Fibroblast of the aortic adventitia (primary cell): ENCODE data around the gene PAK1IP1. TPM values are rescaled to one million over a fixed set of nuclear protein-coding genes. Genes with fewer than 3 reads are reported as not detected.
"Not testable (repeated sequence)": the region's sequence is repeated elsewhere in the genome, so short reads cannot be mapped to it uniquely, and the experiment has no call there.

Experiments
- DNase-seq: peaks from one replicate; pipeline ENCODE4 v3.0.0-alpha.2; 2010; ENCODE audit warnings: low read depth
- H3K4me3 ChIP-seq: 2 replicates; pipeline ENCODE4 v1.5.1; 2011; ENCODE audit warnings: low read depth, mild to moderate bottlenecking, control low read depth, low read length, moderate library complexity
- total RNA-seq: library from RNA; depleted of rRNA; stranded (reverse); fragments of >200 nt; gene quantifications from 2 replicates; pipeline ENCODE4 v1.2.3, GENCODE V29; 2012; ENCODE audit warnings: low replicate concordance
- TF ChIP-seq, protein P1 (sequence below): IDR thresholded peaks from 2 replicates; pipeline ENCODE4 v1.5.1; 2011; ENCODE audit warnings: mild to moderate bottlenecking, low read length, control low read depth, inconsistent platforms; ENCODE audit not compliant: insufficient read depth

The PAK1IP1 gene
- total RNA-seq, 1 donor = 28.0 TPM

DNA sequence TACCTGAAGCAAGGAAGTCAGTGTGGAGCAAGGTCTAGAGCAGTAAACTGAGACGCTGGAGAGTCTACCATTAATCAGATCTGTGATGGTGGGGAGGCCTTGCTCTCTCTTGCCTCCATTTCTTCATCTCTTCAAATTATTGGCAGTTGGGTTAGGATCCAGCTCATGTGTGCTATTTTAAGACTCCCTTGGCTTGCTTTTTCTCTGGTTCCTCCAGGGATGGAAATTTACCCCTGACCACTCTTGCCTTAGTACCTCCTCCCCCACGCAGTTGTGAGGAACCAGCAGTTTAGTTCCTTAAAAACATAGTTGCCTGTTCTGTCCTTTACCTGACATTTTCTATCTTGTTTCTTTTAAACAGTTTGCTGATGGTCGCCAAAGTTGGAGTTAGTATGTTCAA is 35.5 kb downstream of the PAK1IP1 start:
- no peak overlapping the region for H3K4me3 ChIP-seq
- TF ChIP-seq, protein P1, sequence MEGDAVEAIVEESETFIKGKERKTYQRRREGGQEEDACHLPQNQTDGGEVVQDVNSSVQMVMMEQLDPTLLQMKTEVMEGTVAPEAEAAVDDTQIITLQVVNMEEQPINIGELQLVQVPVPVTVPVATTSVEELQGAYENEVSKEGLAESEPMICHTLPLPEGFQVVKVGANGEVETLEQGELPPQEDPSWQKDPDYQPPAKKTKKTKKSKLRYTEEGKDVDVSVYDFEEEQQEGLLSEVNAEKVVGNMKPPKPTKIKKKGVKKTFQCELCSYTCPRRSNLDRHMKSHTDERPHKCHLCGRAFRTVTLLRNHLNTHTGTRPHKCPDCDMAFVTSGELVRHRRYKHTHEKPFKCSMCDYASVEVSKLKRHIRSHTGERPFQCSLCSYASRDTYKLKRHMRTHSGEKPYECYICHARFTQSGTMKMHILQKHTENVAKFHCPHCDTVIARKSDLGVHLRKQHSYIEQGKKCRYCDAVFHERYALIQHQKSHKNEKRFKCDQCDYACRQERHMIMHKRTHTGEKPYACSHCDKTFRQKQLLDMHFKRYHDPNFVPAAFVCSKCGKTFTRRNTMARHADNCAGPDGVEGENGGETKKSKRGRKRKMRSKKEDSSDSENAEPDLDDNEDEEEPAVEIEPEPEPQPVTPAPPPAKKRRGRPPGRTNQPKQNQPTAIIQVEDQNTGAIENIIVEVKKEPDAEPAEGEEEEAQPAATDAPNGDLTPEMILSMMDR = no peak
- DNase-seq = no peak

DNA sequence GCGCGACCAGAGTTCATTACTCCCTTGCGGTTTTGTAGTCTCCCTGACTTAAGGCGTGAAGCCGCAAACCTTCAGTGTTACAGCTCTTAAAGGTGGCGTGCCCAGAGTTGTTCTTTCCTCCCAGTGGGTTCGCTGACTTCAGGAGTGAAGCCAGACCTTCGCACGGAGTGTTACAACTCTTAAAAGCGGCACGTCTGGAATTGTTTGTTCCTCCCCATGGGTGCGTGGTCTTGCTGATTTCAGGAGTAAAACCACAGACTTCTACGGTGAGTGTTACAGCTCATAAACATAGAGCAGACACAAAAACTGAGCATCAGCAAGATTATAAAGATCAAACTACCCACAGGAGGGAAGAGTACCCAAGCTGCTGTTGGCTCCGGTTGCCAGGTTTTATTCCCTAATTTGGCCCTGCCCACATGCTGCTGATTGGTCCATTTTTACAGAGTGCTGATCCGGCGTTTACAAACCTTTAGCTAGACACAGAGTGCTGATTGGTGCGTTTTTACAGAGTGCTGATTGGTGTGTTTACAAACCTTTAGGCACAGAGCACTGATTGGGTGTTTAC is 38.5 kb downstream of the PAK1IP1 start:
- DNase-seq = no peak
- TF ChIP-seq, protein P1 = no peak
- H3K4me3 ChIP-seq = no peak overlapping the region

DNA sequence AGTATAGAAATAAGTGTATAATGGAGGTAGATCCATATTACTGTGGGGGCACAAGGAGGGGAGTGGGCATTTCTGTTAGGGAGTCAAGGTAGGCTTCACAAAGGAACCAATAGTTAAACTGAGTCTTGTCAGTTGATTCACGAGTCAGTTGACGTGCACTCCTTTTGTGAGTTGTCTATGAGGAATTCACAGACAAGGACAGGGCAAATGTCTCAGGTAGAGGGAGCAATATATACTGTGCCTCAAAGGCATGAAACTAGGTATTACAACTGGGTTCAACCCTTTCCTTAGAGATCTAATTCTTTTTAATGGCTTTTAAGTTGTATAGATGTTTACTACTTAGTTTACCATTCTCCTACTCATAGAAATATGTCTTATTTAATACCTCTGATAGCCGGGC is 39.1 kb downstream of the PAK1IP1 start:
- TF ChIP-seq, protein P1 = no peak
- H3K4me3 ChIP-seq = no peak overlapping the region
- DNase-seq = no peak

DNA sequence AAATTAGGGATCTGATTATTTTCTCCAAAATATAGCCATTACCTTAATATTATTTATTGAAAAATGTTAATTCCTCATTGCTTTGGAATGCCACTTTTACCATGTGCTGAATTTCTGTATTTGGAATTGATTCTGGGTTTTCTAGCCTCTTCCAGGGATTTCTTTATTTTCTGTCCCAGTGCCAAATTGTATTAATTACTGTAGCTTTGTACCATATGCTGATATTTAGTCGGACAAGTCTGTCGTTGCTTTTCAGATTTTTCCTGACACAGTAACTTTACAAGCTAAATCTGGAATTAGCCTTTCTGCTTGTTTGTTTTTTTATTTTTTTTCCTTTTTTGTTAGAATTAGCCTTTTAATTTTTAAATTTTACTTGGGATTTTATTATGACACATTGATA is 42.0 kb downstream of the PAK1IP1 start:
- no peak for DNase-seq
- no peak overlapping the region for H3K4me3 ChIP-seq
- TF ChIP-seq, protein P1 = no peak

GRCh38 chr6:10740061-10740460 is 45.3 kb downstream of the PAK1IP1 start:
- no peak for DNase-seq
- TF ChIP-seq, protein P1 = no peak
- no peak overlapping the region for H3K4me3 ChIP-seq

- DNase-seq, H3K4me3 ChIP-seq: not testable (repeated sequence)
These were observed 46.9 kb downstream of the PAK1IP1 start for GRCh38 chr6:10741643-10742042.

DNA sequence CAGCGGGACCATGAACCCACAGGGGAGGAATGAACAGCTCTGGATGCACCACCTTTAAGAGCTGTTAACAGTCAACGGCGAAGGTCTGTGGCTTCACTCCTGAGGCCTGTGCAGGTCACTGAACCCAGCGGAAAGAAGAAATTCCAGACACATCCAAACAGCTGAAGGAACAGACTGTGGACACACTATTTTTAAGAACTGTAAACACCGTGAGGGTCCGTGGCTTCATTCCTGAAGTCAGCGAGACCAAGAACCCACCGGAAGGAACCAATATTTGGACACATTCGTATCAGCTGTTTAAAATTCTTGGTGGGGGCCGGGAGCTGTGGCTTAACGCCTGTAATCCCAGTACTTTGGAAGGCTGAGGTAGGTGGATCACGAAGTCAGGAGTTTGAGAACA is 47.5 kb downstream of the PAK1IP1 start:
- no peak for DNase-seq
- H3K4me3 ChIP-seq = no peak overlapping the region
- TF ChIP-seq, protein P1 = no peak
